Iris pigment epithelial cell (primary cell): Measurements from ENCODE around the gene DPM1.
"Not testable (repeated sequence)": the region's sequence is repeated elsewhere in the genome, so short reads cannot be mapped to it uniquely, and the experiment has no call there.

ENCODE experiments used
- DNase-seq: peaks from one replicate; pipeline ENCODE4 v3.0.0-alpha.2; 2011; ENCODE audit warnings: low read depth

DPM1 gene

GRCh38 chr20:50978533-50978932 is 20.2 kb upstream of the DPM1 start:
- DNase-seq: not testable (repeated sequence)

GRCh38 chr20:50977066-50978021 is 19.0 kb upstream of the DPM1 start:
- DNase-seq: no peak

GRCh38 chr20:50975701-50976330 is 17.5 kb upstream of the DPM1 start:
- DNase-seq: no peak

GRCh38 chr20:50969912-50970311 is 11.6 kb upstream of the DPM1 start:
- DNase-seq: no peak

GRCh38 chr20:50969435-50969834 is 11.1 kb upstream of the DPM1 start:
- no peak for DNase-seq

- no peak for DNase-seq
Measured at GRCh38 chr20:50968289-50968688, 10.0 kb upstream of the DPM1 start.

- peak; percentile 32 for DNase-seq
Measured at GRCh38 chr20:50967586-50967985, 9.3 kb upstream of the DPM1 start.

- DNase-seq: no peak
Measured at GRCh38 chr20:50959543-50960126, 1.3 kb upstream of the DPM1 start.

GRCh38 chr20:50958615-50959542 is 547 bp upstream of the DPM1 start, which contains the start of gene MOCS3:
Gene MOCS3 (plus strand): TSS chr20:50958818. CDS start chr20:50958843, 25 bp downstream.
- DNase-seq: peak; percentile 94

- DNase-seq: peak; percentile 62
Measured at GRCh38 chr20:50957276-50957675, 1.1 kb downstream of the DPM1 start.

GRCh38 chr20:50953821-50954220 is 4.5 kb downstream of the DPM1 start:
- no peak for DNase-seq

- DNase-seq: no peak
Measured at GRCh38 chr20:50953196-50953595, 5.1 kb downstream of the DPM1 start.

- DNase-seq: no peak
Measured at GRCh38 chr20:50948132-50948785, 10.1 kb downstream of the DPM1 start.

- DNase-seq: no peak
Measured at GRCh38 chr20:50943069-50943468, 15.3 kb downstream of the DPM1 start.

GRCh38 chr20:50933589-50933988 is 24.7 kb downstream of the DPM1 start:
- DNase-seq: no peak

- no peak for DNase-seq
Measured at GRCh38 chr20:50932691-50933280, 25.5 kb downstream of the DPM1 start.

- DNase-seq: no peak
Measured at GRCh38 chr20:50932016-50932485, 26.3 kb downstream of the DPM1 start.

GRCh38 chr20:50931306-50932015 is 26.9 kb downstream of the DPM1 start, which contains the start of gene ADNP:
Gene ADNP (minus strand): TSS chr20:50931437. CDS start chr20:50903996, 27,441 bp downstream.
- peak; percentile 94 for DNase-seq

- DNase-seq: no peak
Measured at GRCh38 chr20:50930976-50931305, 27.4 kb downstream of the DPM1 start.
